H9 (cell line): Measurements from ENCODE around the gene ALG10B. TPM values are rescaled to one million over a fixed set of nuclear protein-coding genes. Genes with fewer than 3 reads are reported as not detected.

Experiments
- DNase-seq: peaks from one replicate; pipeline ENCODE4 v3.0.0-alpha.2; 2017
- H2AFZ ChIP-seq: one replicate; pipeline ENCODE4 v1.6.1; 2013; ENCODE audit warnings: mild to moderate bottlenecking, low read length, control low read depth, moderate library complexity
- H2AK5ac ChIP-seq: 2 replicates; pipeline ENCODE4 v1.6.1; 2013; ENCODE audit warnings: low read length, control low read depth, mixed read lengths; ENCODE audit not compliant: insufficient read length
- H2BK120ac ChIP-seq: one replicate; pipeline ENCODE4 v1.6.1; 2013; ENCODE audit warnings: low read depth, mild to moderate bottlenecking, low read length, control low read depth, inconsistent platforms; ENCODE audit not compliant: poor library complexity, severe bottlenecking
- H2BK12ac ChIP-seq: 2 replicates; pipeline ENCODE4 v1.6.1; 2013; ENCODE audit warnings: low read length, control low read depth, mixed read lengths, low read depth; ENCODE audit not compliant: insufficient read length
- H2BK15ac ChIP-seq: 2 replicates; pipeline ENCODE4 v1.6.1; 2013; ENCODE audit warnings: low read depth, low read length, control low read depth
- H2BK20ac ChIP-seq: one replicate; pipeline ENCODE4 v1.6.1; 2013; ENCODE audit warnings: low read depth, mild to moderate bottlenecking, low read length, control low read depth, inconsistent platforms; ENCODE audit not compliant: poor library complexity, severe bottlenecking
- H2BK5ac ChIP-seq: 2 replicates; pipeline ENCODE4 v1.6.1; 2013; ENCODE audit warnings: low read length, control low read depth, mixed read lengths; ENCODE audit not compliant: insufficient read length
- H3K14ac ChIP-seq: 2 replicates; pipeline ENCODE4 v1.6.1; 2013; ENCODE audit warnings: low read length, control low read depth; ENCODE audit not compliant: insufficient read depth
- H3K18ac ChIP-seq: 2 replicates; pipeline ENCODE4 v1.6.1; 2013; ENCODE audit warnings: low read depth, mild to moderate bottlenecking, mixed read lengths, low read length, control low read depth; ENCODE audit not compliant: insufficient read length
- H3K23ac ChIP-seq: 2 replicates; pipeline ENCODE4 v1.6.1; 2013; ENCODE audit warnings: low read length, control low read depth, mixed read lengths, low read depth; ENCODE audit not compliant: insufficient read length
- H3K23me2 ChIP-seq: 2 replicates; pipeline ENCODE4 v1.6.1; 2013; ENCODE audit warnings: low read depth, mild to moderate bottlenecking, mixed read lengths, low read length, control low read depth; ENCODE audit not compliant: insufficient read length, poor library complexity, severe bottlenecking
- H3K27ac ChIP-seq: 2 replicates; pipeline ENCODE4 v1.5.1; 2013; ENCODE audit warnings: low read length, control low read depth, mixed read lengths, low read depth; ENCODE audit not compliant: insufficient read length
- H3K27me3 ChIP-seq: 2 replicates; pipeline ENCODE4 v1.6.1; 2013; ENCODE audit warnings: low read length, control low read depth, inconsistent platforms; ENCODE audit not compliant: insufficient read depth
- H3K4ac ChIP-seq: 2 replicates; pipeline ENCODE4 v1.6.1; 2013; ENCODE audit warnings: low read depth, mild to moderate bottlenecking, control low read depth, inconsistent platforms, low read length, moderate library complexity
- H3K4me1 ChIP-seq: 2 replicates; pipeline ENCODE4 v1.6.1; 2013; ENCODE audit warnings: low read length, control low read depth, inconsistent platforms; ENCODE audit not compliant: insufficient read depth
- H3K4me2 ChIP-seq: 2 replicates; pipeline ENCODE4 v1.6.1; 2013; ENCODE audit warnings: low read length, control low read depth, mixed read lengths; ENCODE audit not compliant: insufficient read length, insufficient read depth
- H3K56ac ChIP-seq: 2 replicates; pipeline ENCODE4 v1.6.1; 2013; ENCODE audit warnings: low read depth, mild to moderate bottlenecking, mixed read lengths, low read length, control low read depth; ENCODE audit not compliant: insufficient read length
- H3K79me1 ChIP-seq: 2 replicates; pipeline ENCODE4 v1.6.1; 2013; ENCODE audit warnings: low read depth, mild to moderate bottlenecking, moderate library complexity, low read length, control low read depth, inconsistent platforms; ENCODE audit not compliant: insufficient read depth, poor library complexity, severe bottlenecking
- H3K79me2 ChIP-seq: 2 replicates; pipeline ENCODE4 v1.6.1; 2013; ENCODE audit warnings: low read length, control low read depth, inconsistent platforms; ENCODE audit not compliant: insufficient read depth
- H3K9ac ChIP-seq: 2 replicates; pipeline ENCODE4 v1.6.1; 2013; ENCODE audit warnings: low read length, control low read depth, mixed read lengths; ENCODE audit not compliant: insufficient read length; ENCODE audit errors: extremely low read depth
- H3K9me3 ChIP-seq: one replicate; pipeline ENCODE4 v1.6.1; 2013; ENCODE audit warnings: low read depth, low read length, inconsistent platforms; ENCODE audit not compliant: control insufficient read depth
- H3T11ph ChIP-seq: one replicate; pipeline ENCODE4 v1.6.1; 2013; ENCODE audit warnings: mild to moderate bottlenecking, low read length, control low read depth, inconsistent platforms
- H4K20me1 ChIP-seq: one replicate; pipeline ENCODE4 v1.6.1; 2013; ENCODE audit not compliant: control insufficient read depth, insufficient read length, insufficient read depth
- H4K5ac ChIP-seq: 2 replicates; pipeline ENCODE4 v1.6.1; 2013; ENCODE audit warnings: low read depth, mild to moderate bottlenecking, mixed read lengths, low read length, control low read depth; ENCODE audit not compliant: insufficient read length
- H4K8ac ChIP-seq: replicated peaks from 2 replicates; pipeline ENCODE4 v1.6.1; 2013; ENCODE audit warnings: low read length, control low read depth, mixed read lengths, low read depth; ENCODE audit not compliant: insufficient read length
- H4K91ac ChIP-seq: 2 replicates; pipeline ENCODE4 v1.6.1; 2013; ENCODE audit warnings: low read depth, mild to moderate bottlenecking, moderate library complexity, mixed read lengths, low read length, control low read depth; ENCODE audit not compliant: insufficient read length
- H3K27ac Mint-ChIP-seq, 3 experiments: 2 replicates in 2 of 3; 3 replicates in 1 of 3; pipeline ENCODE4 v1.8.0; 2020 to 2021; ENCODE audit warnings: mixed read lengths in 3 of 3, mild to moderate bottlenecking in 1 of 3, moderate library complexity in 1 of 3
- H3K27me3 Mint-ChIP-seq: 2 replicates; pipeline ENCODE4 v1.8.0; 2021; ENCODE audit warnings: low read depth, mild to moderate bottlenecking, moderate library complexity, mixed read lengths
- H3K36me3 Mint-ChIP-seq, 3 experiments: 2 replicates in 2 of 3; 3 replicates in 1 of 3; pipeline ENCODE4 v1.8.0; 2020 to 2021; ENCODE audit warnings: low read depth in 3 of 3, mixed read lengths in 3 of 3; ENCODE audit not compliant: insufficient read depth in 1 of 3
- H3K4me1 Mint-ChIP-seq, 2 experiments: 2 replicates each; pipeline ENCODE4 v1.8.0; 2020; ENCODE audit warnings: mixed read lengths in 2 of 2
- H3K4me3 Mint-ChIP-seq, 2 experiments: 2 replicates in 1 of 2; 3 replicates in 1 of 2; pipeline ENCODE4 v1.8.0; 2020 to 2021; ENCODE audit warnings: mild to moderate bottlenecking in 2 of 2, mixed read lengths in 2 of 2, moderate library complexity in 1 of 2
- H3K9me3 Mint-ChIP-seq, 2 experiments: 2 replicates in 1 of 2; 3 replicates in 1 of 2; pipeline ENCODE4 v1.8.0; 2020; ENCODE audit warnings: mild to moderate bottlenecking in 2 of 2, mixed read lengths in 2 of 2, moderate library complexity in 1 of 2
- CTCF ChIP-seq: fragments of 200-600 bp; sonication (generic); conservative IDR thresholded peaks from 3 replicates; pipeline ENCODE4 v1.8.0; 2021; ENCODE audit warnings: antibody characterized with exemption, mild to moderate bottlenecking
- WGBS: extraction: QIAGEN DNeasy Blood & Tissue Kit; methylation state at CpG from one replicate; pipeline ENCODE4 v1.1.7; 2013; ENCODE audit warnings: missing lambda C conversion rate, low lambda C conversion rate, mixed read lengths; ENCODE audit not compliant: insufficient read length; ENCODE audit errors: extremely low coverage; 5-methylcytosine and 5-hydroxymethylcytosine counted together
- total RNA-seq: library from RNA; stranded (reverse); gene quantifications from 2 replicates; pipeline ENCODE4 v1.2.1, GENCODE V29; 2021

ALG10B gene
- total RNA-seq, 1 experiment from 2014 or later: 6.8 TPM

GRCh38 chr12:38324912-38325311 is 8.3 kb downstream of the ALG10B start:
- H4K20me1 ChIP-seq: no peaks in the 10 kb centered on the region
- no peak for TF ChIP-seq CTCF
- H3K27me3 Mint-ChIP-seq: no peaks in the 10 kb centered on the region
- no peak overlapping the region for H2BK15ac ChIP-seq
- H3K9ac ChIP-seq: no peak overlapping the region
- peaks cover 0 to 3% (median 0%) of the 10 kb centered on the region in 3 experiments; a peak in 1 of 7 replicates for H3K36me3 Mint-ChIP-seq
- WGBS: no CpG with 5 or more reads among the region's 2 CpGs
- no peaks in the 10 kb centered on the region for H3K9me3 Mint-ChIP-seq
- H4K5ac ChIP-seq: no peak overlapping the region
- H3K79me2 ChIP-seq: no peaks in the 10 kb centered on the region
- no peak overlapping the region for H2AFZ ChIP-seq
- no peak for DNase-seq
- no peak overlapping the region for H3K56ac ChIP-seq
- H3K4me1 ChIP-seq: no peaks in the 10 kb centered on the region
- no peak overlapping the region for H3K4ac ChIP-seq
- H3K18ac ChIP-seq: no peak overlapping the region
- no peak overlapping the region for H2AK5ac ChIP-seq
- H2BK20ac ChIP-seq: no peak overlapping the region
- no peak overlapping the region for H2BK5ac ChIP-seq
- no peak overlapping the region for H3K14ac ChIP-seq
- no peak overlapping the region for H3K27ac Mint-ChIP-seq
- no peak overlapping the region for H3K4me3 Mint-ChIP-seq
- H3K23ac ChIP-seq: no peak overlapping the region
- no peak overlapping the region for H2BK12ac ChIP-seq
- H3K4me1 Mint-ChIP-seq: no peaks in the 10 kb centered on the region
- no peak overlapping the region for H3T11ph ChIP-seq
- H3K4me2 ChIP-seq: no peak overlapping the region
- H3K9me3 ChIP-seq: no peaks in the 10 kb centered on the region
- H3K27me3 ChIP-seq: no peaks in the 10 kb centered on the region
- no peaks in the 10 kb centered on the region for H3K79me1 ChIP-seq
- H2BK120ac ChIP-seq: no peak overlapping the region
- H3K23me2 ChIP-seq: no peaks in the 10 kb centered on the region
- no peak overlapping the region for H4K8ac ChIP-seq
- no peak overlapping the region for H3K27ac ChIP-seq
- H4K91ac ChIP-seq: no peak overlapping the region
